HCT116 (cell line): ENCODE results near the gene ECE1. TPM values are rescaled to one million over a fixed set of nuclear protein-coding genes. Genes with fewer than 3 reads are reported as not detected.

Experiments
- ATAC-seq: fragments of 200-7000 bp; cut with Tn5 transposase; 2 replicates; pipeline ENCODE4 v1.9.1; 2020; ENCODE audit warnings: mild to moderate bottlenecking, moderate library complexity
- BruUV-seq: library from RNA; stranded (reverse); fragments of 400-500 nt; replicated peaks from 2 replicates; lab custom pipeline; 2021; lab: Mats Ljungman, UMichigan
- CTCF ChIA-PET: fragments of 300-600 bp; sonication (Branson Sonifier 250); formaldehyde crosslinking; loops from one replicate; lab custom pipeline; 2021; ENCODE audit warnings: antibody characterized with exemption; lab: Charles Lee
- POLR2A ChIA-PET: fragments of 300-600, 350-600 bp; sonication (Branson Sonifier 250); formaldehyde crosslinking; loops from one replicate; lab custom pipeline; 2021; ENCODE audit warnings: antibody characterized with exemption; lab: Charles Lee
- RAD21 ChIA-PET, 2 experiments: fragments of 300-600 bp; sonication (Branson Sonifier 250); formaldehyde crosslinking; loops; one replicate each; lab custom pipeline; 2023; ENCODE audit warnings: low total read pairs in 2 of 2; ENCODE audit not compliant: uncharacterized antibody in 2 of 2, unreplicated experiment in 2 of 2, low non-redundant PET in 1 of 2; lab: Charles Lee
- DNase-seq: peaks from one replicate; pipeline ENCODE4 v3.0.0-alpha.2; 2010; ENCODE audit warnings: low read depth, low spot score
- H2AFZ ChIP-seq: fragments of 200-600 bp; shearing (Covaris generic), sonication (generic); 2 replicates; pipeline ENCODE4 v1.6.1; 2017; ENCODE audit warnings: low read depth, mixed run types, mixed read lengths, antibody characterized with exemption, low read length; ENCODE audit not compliant: poor library complexity, severe bottlenecking
- H3K27ac ChIP-seq: 2 replicates; pipeline ENCODE4 v1.5.1; 2012; ENCODE audit warnings: low read depth, low read length
- H3K27me3 ChIP-seq: fragments of 200-600 bp; sonication (generic); 2 replicates; pipeline ENCODE4 v1.6.1; 2016; ENCODE audit warnings: mixed run types, low read length, mixed read lengths; ENCODE audit not compliant: insufficient read depth
- H3K36me3 ChIP-seq, 2 experiments: fragments of 200-500 bp in 1 of 2; fragments of 200-600 bp in 1 of 2; sonication (Bioruptor generic) in 1 of 2; sonication (generic) in 1 of 2; 2 replicates each; pipeline versions ENCODE4 v1.5.1 to v1.6.1; 2014 to 2016; ENCODE audit warnings: low read length in 2 of 2, inconsistent platforms in 1 of 2, mixed read lengths in 1 of 2, mixed run types in 1 of 2; ENCODE audit not compliant: insufficient read depth in 2 of 2, control insufficient read depth in 1 of 2
- H3K4me1 ChIP-seq, 2 experiments: fragments of 200-600 bp in 1 of 2; sonication (generic) in 1 of 2; 2 replicates each; pipeline versions ENCODE4 v1.5.1 to v1.6.1; 2012 to 2017; ENCODE audit warnings: low read length in 2 of 2, inconsistent platforms in 1 of 2, mild to moderate bottlenecking in 1 of 2, mixed read lengths in 1 of 2, mixed run types in 1 of 2, moderate library complexity in 1 of 2; ENCODE audit not compliant: insufficient read depth in 2 of 2, control insufficient read depth in 1 of 2
- H3K4me2 ChIP-seq: fragments of 200-600 bp; sonication (generic); 2 replicates; pipeline ENCODE4 v1.6.1; 2017; ENCODE audit warnings: mixed run types, low read length, mixed read lengths
- H3K4me3 ChIP-seq, 2 experiments: fragments of 200-600 bp in 1 of 2; sonication (generic) in 1 of 2; replicated peaks in 1 of 2; 2 replicates each; pipeline ENCODE4 v1.5.1; 2011 to 2016; ENCODE audit warnings: low read length in 2 of 2, control low read depth in 1 of 2, low read depth in 1 of 2, mild to moderate bottlenecking in 1 of 2, mixed read lengths in 1 of 2, mixed run types in 1 of 2
- H3K79me2 ChIP-seq: fragments of 200-600 bp; sonication (generic); 2 replicates; pipeline ENCODE4 v1.6.1; 2017; ENCODE audit warnings: mild to moderate bottlenecking, mixed run types, low read length, moderate library complexity, mixed read lengths; ENCODE audit not compliant: insufficient read depth
- H3K9ac ChIP-seq: fragments of 200-600 bp; sonication (generic); 2 replicates; pipeline ENCODE4 v1.6.1; 2016; ENCODE audit warnings: low read length, mixed read lengths
- H3K9me2 ChIP-seq: fragments of 200-600 bp; sonication (generic), shearing (Covaris generic); 2 replicates; pipeline ENCODE4 v1.6.1; 2017; ENCODE audit warnings: mixed run types, mild to moderate bottlenecking, moderate library complexity; ENCODE audit not compliant: insufficient read depth
- H3K9me3 ChIP-seq, 2 experiments: fragments of 200-500 bp in 1 of 2; fragments of 200-600 bp in 1 of 2; sonication (Bioruptor generic) in 1 of 2; sonication (generic) in 1 of 2; 2 replicates each; pipeline ENCODE4 v1.6.1; 2014 to 2017; ENCODE audit warnings: low read length in 2 of 2, mixed read lengths in 2 of 2, inconsistent platforms in 1 of 2, low read depth in 1 of 2, mild to moderate bottlenecking in 1 of 2, mixed run types in 1 of 2, moderate library complexity in 1 of 2; ENCODE audit not compliant: control insufficient read depth in 1 of 2, insufficient read depth in 1 of 2
- H4K20me1 ChIP-seq: fragments of 200-600 bp; sonication (generic), shearing (Covaris generic); 2 replicates; pipeline ENCODE4 v1.6.1; 2017; ENCODE audit warnings: mixed run types, mild to moderate bottlenecking, moderate library complexity; ENCODE audit not compliant: insufficient read depth
- ELF1 ChIP-seq: IDR thresholded peaks from 2 replicates; pipeline ENCODE4 v1.6.1; 2012; ENCODE audit warnings: low read depth, borderline replicate concordance
- REST ChIP-seq: IDR thresholded peaks from 2 replicates; pipeline ENCODE4 v1.6.1; 2012; ENCODE audit warnings: low read depth
- SIN3A ChIP-seq: IDR thresholded peaks from 2 replicates; pipeline ENCODE4 v1.6.1; 2012; ENCODE audit warnings: low read depth
- YY1 ChIP-seq: IDR thresholded peaks from 2 replicates; pipeline ENCODE4 v1.6.1; 2011; ENCODE audit warnings: low read length, low read depth, moderate library complexity, mild to moderate bottlenecking; ENCODE audit not compliant: insufficient replicate concordance; ENCODE audit errors: extremely low read depth
- ZNF274 ChIP-seq: fragments of 200-500 bp; sonication (Bioruptor generic); IDR thresholded peaks from 2 replicates; pipeline ENCODE4 v1.6.1; 2014; ENCODE audit warnings: mild to moderate bottlenecking, low read depth, low read length, inconsistent platforms
- intact Hi-C: fragments of 100-400 bp; cut with micrococcal nuclease; formaldehyde crosslinking; loops from 2 replicates; pipeline ENCODE4 v1.10.0; 2022
- total RNA-seq: library from RNA; stranded (reverse); gene quantifications from one replicate; pipeline ENCODE4 v1.2.1, GENCODE V29; 2021; ENCODE audit not compliant: unreplicated experiment

ECE1 gene
- total RNA-seq, 1 experiment from 2014 or later, result 66.8 TPM

GRCh38 chr1:21244154-21244553 lies 46.1 kb downstream of the ECE1 start:
- RAD21 ChIA-PET, result no interaction called here
- H3K79me2 ChIP-seq, result no peaks in the 10 kb centered on the region
- intact Hi-C loops, result no loop called here
- H3K4me1 ChIP-seq, result no peaks in the 10 kb centered on the region
- CTCF ChIA-PET, result no interaction called here
- no peaks in the 10 kb centered on the region for H3K27me3 ChIP-seq
- BruUV-seq, result no TSS peak
- H3K4me2 ChIP-seq, result no peak overlapping the region
- TF ChIP-seq ELF1 (no peak), ZNF274 (no peak)
- ATAC-seq, result no peak
- H3K9me2 ChIP-seq, result no peaks in the 10 kb centered on the region
- no peaks in the 10 kb centered on the region for H3K9me3 ChIP-seq
- no peak overlapping the region for H3K27ac ChIP-seq
- H4K20me1 ChIP-seq, result no peaks in the 10 kb centered on the region
- no peaks in the 10 kb centered on the region; a peak in 2 of 4 replicates for H3K36me3 ChIP-seq
- POLR2A ChIA-PET, result no interaction called here
- no peak overlapping the region for H2AFZ ChIP-seq
- no peak overlapping the region for H3K4me3 ChIP-seq
- no peak for DNase-seq
- no peak overlapping the region for H3K9ac ChIP-seq

GRCh38 chr1:21242846-21243245 lies 47.4 kb downstream of the ECE1 start:
- intact Hi-C loops, result no loop called here
- Histone ChIP-seq H3K36me3 (no peaks in the 10 kb centered on the region; a peak in 2 of 4 replicates), H3K4me1 (no peaks in the 10 kb centered on the region), H2AFZ (no peak overlapping the region), H3K79me2 (no peaks in the 10 kb centered on the region), H3K27ac (no peak overlapping the region), H4K20me1 (no peaks in the 10 kb centered on the region), H3K9me3 (no peaks in the 10 kb centered on the region), H3K9ac (no peak overlapping the region), H3K27me3 (no peaks in the 10 kb centered on the region), H3K9me2 (no peaks in the 10 kb centered on the region), H3K4me3 (no peak overlapping the region), H3K4me2 (no peak overlapping the region)
- BruUV-seq, result no TSS peak
- TF ChIP-seq SIN3A, result no peak
- no peak for TF ChIP-seq REST
- TF ChIP-seq YY1, result no peak
- ChIA-PET POLR2A (no interaction called here), CTCF (interaction anchor here (0.6 to 1.0 kb wide), 2 partner anchors 103 to 386 kb away, joined by 3 read pairs; no protein-coding TSS in a partner anchor), RAD21 (no interaction called here)
- DNase-seq, result no peak
- ATAC-seq, result no peak
